ENCODE measurements around the gene AHCY.
A peak's percentile ranks its signal among the peaks of the same experiment; 100 is the strongest.
"Not testable (repeated sequence)": the region's sequence is repeated elsewhere in the genome, so short reads cannot be mapped to it uniquely, and the experiment has no call there.

AHCY gene

DNA sequence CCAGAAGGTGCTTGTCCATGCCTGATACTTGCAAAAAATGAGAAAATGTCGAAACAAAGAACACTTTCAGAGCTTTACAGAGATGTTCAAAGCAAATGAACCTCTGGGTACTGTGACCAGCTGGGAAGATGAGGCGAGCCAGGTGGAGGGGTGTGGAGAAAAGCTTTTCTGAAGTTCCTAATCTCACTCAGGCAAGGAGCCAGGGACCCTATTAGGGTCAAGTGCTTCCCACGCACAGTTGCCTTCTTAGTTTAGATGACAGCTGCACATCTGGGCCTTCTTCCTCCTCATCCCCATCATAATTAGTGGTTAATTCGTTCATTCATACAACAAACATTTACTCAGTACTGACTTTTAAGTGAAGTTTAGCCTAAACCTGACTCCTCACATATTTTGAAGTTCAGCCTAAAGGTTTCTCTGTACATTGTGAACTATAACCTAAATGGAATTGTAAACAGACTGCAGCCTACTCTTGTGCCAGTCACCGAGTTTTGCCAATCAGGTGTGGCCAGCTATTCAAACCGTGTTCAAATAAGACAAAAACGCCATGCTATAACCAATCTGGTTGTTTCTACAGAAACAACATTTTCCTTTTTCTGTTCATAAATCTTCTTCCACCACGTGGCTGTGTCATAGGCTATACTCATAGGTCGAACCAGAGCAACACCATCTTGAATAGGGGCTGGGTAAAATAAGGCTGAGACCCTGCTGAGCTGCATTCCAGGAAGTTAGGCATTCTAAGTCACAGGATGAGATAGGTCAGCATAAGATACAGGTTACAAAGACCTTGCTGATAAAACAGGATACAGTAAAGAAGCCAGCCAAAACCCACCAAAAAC is 19.3 kb upstream of the AHCY start:
- peak; percentile 31 for DNase-seq

DNA sequence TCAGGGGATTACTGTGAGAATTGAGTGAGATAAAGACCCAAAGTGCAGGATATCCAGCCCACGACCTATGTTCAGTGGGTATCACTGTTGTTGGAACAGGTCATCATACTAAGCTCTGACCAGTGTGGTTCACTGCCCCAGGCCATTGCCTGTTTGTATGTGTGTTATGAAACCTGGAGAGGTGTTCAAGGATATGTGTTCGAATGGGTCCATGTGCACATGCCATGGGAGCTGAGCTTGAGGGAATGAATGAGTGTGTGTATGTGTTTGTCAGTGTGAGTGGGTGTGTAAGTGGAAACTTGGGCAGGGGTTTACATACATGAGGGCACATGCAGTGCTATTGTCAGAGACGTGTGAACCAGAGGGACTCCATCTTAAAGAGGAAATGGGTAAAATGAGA is 17.7 kb upstream of the AHCY start:
- DNase-seq, result no peak

DNA sequence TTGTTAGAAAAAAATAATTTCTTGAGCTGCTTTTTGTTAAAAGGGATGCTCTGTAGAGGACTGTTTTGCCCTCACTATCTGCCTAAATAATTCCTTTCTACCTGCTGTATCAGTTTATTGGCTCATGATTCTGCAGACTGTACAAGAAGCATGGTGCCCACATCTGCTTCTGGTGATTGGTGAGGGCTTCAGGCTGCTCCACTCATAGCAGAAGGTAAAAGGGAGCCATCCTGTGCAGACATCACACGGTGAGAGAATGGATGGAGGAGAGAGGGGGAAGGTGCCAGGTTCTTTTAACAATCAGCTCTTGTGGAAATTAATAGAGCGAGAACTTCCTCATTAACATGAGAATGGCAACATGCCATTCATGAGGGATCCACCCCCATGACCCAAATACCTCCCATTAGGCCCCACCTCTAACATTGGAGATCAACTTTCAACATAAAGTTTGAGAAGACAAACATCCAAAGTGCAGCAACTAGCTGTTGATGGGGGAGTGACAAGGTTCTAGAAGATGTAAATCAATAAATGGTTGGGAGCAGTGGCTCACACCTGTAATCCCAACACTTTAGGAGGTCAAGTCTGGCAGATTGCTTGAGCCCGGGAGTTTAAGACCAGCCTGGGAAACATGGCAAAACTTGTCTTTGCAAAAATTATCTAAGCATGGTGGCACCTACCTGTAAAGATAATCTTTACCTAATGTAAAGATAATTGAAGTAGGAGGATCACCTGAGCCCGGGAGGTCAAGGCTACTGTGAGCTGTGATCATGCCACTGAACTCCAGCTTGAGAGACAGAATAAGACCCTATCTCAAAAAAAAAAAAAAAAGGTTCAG is 15.7 kb upstream of the AHCY start:
- DNase-seq, result no peak

DNA sequence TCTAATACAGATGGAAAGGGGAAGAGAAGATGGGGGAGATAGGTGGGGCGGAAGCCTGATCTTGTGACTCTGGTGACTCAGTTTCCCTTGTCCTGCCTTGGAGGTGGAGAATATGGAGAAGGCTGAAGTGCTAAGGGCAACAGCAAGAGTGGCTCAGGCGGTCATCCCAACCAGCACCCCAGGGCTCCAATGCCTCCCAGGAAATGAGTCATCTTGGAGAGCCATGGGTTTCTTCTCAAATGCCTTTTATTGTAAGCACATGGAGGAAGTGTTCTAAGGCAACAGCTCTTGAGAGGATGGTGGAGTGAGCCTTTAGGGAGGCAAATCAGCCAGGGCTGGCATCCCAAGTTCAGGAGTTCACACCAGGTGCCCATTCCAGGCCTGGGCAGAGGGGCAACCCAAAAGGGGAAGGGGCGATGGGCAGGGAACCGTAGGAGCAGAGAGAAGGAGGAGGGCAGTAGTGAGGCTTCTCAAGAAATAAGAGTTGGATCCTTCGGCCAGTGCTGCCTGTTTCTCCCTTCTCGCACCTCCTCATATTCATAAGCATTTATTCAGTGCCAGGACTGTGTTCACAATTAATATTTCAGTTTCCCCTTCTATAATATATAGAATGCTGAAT is 13.2 kb upstream of the AHCY start:
- DNase-seq, result no peak

DNA sequence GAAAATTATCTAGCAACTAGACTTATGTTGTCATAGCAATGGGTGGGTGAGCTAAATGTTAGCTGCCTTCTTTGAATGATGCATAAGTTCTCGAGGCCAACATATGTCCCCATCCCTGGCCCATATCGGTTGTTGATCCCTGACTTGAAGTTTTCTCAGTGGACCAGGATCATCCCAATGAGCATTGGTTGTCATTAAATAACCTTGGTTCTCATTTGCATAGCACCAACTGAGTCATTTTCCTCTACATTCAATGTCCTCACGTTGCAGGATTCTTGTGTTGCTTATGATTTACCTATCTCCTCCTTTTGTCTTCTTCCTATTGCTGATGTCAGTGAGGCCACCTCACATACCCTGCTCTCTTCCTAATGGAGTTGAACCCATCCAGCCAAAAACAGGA is 12.1 kb upstream of the AHCY start:
- no peak for DNase-seq

DNA sequence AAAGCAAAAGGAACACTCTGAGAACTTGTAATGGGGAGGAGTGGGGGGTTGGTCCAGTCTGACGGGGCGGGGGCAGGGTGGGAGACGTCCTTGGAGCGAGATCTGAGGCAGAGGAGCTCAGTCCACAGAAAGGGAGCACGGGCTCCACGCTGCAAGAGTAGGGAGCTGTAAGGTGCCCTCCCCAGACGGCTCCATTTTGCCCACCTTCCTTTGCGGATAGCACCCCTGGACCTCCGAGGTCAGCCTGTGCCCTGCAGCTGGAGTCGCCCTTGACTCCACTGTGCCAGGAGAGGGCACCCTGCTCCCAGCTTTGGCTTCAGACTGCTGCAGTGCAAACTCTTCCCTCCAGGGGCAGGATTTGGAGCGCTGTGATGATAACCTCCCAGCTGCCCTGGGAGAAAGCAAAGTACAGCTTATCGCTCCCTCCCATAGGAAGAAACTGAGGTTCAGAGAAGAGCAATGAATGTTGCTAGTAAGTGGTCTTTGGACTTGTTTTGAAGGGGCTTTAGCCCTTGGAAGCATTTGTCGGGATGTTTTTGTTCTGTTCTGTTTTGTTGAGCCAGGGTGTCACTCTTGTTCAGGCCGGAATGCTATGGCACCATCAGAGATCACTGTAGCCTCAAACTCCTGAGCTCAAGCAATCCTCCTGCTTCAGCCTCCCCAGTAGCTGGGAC is 9.5 kb upstream of the AHCY start:
- peak; percentile 88 for DNase-seq

DNA sequence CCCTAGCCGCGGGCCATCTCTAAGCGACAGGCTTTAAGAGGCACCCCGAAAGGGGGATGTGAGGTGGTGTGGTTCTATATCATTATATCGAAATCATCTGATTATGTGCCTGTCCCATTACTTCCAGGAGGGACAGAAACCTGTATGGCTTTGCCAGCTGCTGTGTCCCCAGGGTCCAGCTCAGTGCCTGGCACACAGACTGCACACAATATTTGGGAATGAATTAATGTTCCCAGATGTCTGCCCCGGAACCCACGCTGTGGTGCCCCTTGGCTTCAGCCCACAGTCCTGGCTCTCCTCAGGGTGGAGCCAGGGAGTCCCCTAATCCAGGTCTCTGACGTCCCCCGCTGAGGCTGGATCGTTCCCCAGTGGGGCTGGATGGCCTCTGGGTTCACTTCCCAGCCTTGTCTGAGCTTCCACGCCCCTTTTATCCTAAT is 8.9 kb upstream of the AHCY start:
- no peak for DNase-seq

DNA sequence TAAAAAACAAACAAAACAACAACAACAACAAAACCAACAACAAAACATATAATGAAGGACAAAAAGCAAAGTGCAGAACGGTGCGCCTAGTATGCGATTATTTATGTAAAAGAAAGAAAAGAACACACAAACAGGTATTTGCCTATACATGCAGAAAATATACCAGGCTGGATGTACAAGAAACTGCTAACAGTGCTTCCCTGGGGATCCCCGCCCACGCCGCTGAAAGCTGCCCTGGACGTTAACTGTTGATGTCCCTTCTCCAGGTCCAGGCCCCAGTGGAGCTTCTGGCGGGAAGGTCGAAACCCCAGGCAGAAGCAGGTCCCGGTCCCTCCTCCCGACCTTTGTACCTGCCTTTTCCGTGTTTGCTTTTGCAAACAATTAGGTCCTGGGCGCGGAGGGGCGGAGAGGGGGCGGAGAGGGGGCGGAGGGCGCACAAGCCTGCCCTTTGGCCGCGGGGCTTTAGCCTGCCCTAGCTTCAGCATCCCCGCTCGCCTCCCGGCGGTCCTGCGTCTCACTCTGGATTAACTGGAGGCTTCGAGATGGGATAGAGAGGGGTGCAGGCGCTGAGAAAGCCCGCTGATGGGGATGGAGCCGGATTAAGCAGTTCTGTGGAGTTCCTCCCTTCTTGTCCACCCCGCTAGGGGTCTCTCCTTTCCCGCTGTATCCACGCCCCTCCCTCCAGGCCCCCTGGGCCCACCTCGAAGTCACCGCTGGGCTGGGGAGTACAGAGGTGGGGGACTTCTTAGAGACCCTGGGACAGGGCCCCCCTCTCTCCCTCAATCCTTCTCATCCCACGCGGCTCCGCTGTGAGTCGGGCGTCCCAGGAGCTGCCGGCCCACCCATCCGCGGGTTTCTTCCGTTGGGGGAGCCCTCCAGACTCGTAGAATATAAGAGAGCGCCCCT is 8.2 kb upstream of the AHCY start:
- DNase-seq, result no peak

DNA sequence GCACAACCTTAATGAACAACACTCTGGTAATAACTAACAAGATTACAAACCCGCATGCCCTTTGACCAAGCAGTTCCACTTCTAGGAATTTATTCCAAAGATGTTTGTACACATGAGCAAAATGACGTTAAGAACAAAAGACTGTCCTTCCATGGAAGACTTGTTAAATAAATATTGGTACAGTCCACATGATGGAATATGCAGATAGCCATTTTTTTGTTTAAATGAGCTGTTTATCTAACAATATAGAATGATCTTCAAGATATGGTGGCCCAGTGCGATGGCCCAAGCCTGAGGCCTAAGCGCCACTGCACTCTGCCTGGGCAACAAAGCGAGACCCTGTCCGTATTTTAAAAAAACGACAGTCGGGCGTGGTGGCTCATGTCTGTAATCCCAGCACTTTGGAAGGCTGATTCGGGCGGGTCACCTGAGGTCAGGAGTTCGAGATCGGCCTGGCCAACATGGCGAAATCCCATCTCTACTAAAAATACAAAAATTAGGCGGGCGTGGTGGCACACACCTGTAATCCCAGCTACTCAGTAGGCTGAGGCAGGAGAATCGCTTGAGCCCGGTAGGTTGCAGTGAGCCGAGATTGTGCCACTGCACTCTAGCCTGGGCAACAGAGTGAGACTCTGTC is 7.4 kb upstream of the AHCY start:
- no peak for DNase-seq

DNA sequence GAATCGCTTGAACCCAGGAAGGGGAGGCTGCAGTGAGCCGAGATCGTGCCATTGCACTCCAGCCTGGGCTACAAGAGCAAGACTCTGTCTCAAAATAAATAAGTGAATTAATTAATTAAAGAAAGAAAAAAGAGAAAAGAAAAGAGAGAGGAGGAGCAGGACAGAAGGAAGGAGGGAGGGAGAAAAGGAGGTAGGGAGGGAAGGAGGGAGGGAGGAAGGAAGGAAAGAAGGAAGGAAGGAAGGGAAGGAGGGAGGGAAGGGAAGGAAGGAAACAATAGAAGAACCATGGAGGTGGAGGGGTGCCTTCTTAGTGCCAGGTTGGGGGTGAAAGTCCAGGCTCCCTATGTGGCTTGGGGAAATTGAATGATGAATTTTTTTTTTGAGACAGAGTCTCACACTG is 6.5 kb upstream of the AHCY start:
- DNase-seq, result no peak

DNA sequence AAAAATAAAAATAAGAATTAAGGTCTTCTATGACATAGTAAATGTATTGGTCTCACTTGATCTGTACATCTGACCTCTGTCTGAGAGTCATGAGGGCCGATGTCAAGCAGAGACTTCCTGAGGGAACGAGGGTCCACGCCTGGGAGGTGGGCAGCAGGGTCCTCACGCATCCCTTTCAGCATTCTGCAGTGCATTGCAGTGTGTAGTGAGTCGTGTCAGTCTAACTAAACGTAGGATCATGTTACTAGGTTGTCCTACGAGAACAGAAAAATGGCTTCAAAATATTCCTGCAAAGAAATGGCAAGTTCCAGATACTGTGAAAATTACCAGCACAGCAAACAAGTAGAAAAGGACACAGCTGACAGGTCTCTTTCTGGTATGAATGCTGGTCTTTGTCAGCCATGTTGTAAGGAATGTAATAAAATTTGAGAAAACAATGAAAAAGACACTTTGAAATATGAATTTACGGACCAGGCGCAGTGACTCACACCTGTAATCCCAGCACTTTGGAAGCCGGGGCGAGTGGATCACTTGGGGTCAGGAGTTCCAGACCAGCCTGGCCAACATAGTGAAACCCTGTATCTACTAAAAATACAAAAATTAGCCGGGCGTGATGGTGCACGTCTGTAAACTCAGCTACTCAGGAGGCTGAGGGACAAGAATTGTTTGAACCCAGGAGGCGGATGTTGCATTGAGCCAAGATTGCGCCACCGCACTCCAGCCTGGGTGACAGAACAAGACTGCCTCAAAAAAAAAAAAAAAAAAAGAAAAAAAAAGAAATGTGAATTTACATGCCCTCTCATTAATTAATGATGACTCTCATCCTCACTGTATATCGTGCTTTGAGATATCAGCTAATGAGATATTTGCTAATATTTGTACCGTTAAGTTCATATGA is 2.4 kb upstream of the AHCY start:
- DNase-seq, result no peak

DNA sequence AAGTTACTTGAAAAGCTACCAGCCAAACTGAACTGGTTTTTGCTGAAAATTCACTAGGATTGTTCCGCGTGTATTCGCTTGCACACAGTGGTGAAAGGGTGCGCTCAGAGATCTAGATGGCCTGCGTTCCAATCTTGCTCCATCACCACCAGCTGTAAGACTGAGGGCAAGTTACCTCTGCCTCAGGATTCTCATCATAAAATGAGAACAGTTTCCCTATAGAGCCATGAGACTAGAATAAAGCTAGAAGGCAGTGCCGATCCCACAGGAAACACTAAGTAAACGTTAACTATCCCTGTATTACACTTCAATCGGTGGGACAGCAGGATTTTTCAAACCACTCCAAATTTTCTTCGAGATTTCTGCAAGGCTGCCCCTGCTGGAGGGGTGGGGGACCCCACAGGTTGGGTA is 838 bp downstream of the AHCY start:
- no peak for DNase-seq

DNA sequence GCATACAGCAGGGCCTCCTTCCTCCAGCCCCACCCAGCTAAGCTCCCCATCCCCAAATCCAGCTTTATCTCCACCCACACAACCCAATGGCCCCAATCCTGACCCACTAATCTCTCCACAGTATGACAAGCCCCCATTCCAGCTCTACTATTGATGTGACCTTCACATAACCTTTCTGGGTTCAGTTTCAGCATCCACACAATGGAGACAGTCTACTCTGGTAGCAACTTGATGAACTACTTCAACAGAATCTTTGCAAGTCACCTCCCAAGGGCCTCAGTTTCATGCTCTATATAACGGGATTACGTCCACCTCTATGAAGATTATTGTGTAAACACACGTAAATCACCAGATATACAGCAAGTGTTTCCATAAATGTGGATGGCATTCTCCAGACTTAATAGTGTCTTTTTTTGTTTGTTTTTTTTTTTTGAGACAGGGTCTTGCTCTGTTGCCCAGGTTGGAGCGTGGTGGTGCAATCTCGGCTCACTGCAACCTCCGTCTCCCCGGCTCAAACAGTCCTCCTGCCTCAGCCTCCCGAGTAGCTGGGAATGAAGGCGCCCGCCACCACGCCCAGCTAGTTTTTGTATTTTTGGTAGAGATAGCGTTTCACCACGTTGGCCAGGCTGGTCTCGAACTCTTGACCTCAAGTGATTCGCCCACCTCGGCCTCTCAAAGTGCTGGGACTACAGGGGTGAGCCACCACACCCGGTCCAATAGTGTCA is 1.4 kb downstream of the AHCY start:
- no peak for DNase-seq

DNA sequence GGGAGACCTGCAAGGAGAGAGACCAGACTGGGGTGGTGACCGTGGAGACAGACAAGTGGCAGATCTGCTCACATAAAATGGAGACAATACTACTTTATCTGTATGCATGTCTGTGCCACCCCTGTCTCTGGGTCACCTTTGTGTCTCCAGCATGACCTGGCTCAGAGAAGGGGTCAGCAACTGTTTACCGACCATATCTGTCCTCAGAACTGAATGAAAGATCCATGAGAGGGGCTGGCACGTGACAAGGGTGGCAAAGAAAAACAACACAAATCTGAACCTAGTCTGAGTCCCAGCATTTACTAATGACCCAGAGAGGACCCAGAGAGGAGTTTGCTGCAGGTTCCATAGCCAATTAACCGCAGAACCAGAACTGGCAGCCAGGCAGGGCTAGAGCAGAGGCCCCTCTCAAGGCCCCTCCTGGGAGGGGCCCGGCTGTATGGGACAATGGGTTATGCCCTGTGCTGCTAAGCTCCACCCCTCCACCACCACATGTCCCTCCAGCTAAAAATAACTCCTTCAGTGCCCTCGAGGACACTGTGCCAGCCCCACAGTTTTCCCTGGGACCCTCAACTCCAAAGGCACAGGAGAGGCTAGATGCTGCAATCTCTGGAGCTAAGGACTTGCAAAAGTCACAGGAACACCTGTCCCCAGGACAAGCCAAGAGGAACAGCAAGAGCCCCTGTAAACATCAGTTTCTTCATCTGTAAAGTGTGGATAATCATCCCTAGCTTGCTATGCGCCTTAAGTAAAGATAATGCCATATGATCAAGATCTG is 2.2 kb downstream of the AHCY start:
- DNase-seq, result no peak

DNA sequence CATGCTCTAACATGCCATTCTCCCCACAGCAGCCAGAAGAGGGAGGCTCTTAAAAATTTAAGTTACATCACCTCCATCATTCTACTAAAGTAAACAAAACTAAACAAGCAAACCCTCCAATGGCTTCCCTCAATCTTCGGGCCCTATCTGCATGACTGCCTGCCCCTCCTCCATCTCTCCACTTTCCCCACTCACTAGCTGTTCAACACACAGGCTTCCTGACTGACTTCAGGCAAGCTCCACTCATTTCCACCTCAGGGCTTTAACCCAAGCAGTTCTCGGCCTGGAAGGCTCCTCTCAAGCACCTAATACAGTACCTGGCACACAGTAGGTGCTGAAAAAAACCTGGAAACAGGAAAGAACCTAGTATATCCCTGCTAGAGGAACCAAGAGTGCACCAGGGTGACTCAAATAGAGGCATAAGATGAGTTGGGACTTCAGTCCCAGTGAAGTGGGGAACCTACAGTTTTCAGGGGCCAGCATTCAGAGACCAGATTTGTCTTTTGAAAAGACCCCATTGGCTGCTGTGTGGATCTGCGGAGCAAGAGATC is 2.8 kb downstream of the AHCY start:
- DNase-seq, result no peak

DNA sequence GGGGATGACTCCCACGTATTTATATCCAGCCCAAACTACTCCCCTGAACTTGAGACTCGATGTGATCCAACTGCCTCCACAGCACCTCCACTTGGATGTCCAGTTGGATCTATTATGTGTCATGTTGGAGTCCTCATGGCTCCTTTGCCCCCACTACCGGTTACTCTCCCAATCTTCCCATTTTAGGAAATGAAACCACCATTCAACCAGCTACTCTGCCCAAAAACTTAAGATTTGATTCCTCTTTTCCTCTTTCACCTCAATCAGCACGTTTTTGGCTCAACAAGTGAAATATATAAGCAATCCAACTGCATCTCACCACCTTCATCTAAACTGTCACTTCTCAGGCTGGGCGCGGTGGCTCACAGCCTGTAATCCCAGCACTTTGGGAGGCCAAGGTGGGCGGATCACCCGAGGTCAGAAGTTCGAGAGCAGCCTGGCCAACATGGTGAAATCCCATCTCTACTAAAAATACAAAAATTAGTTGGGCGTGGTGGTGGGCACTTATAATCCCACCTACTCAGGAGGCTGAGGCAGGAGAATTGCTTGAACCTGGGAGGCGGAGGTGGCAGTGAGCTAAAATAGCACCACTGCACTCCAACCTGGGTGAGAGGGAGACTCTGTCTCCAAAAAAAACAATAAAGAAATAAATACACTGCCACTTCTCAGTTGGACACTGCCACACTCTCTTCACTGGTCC is 3.4 kb downstream of the AHCY start:
- no peak for DNase-seq

DNA sequence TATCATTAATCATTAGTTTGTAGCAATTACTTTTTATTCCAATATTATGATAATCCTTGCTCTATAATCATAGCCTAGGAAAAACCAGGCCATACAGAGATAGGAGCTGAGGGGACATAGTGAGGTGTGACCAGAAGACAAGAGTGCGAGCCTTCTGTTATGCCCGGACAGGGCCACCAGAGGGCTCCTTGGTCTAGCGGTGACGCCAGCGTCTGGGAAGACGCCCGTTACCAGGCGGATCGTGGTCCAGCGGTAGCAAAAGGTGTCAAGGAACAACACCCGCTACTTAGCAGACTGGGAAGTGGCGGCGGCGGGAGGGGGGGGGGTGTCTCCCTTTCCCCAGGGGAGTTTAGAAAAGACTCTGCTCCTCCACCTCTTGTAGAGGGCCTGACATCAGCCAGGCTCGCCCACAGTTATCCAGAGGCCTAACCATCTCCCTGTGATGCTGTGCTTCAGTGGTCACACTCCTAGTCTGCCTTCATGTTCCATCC is 4.8 kb downstream of the AHCY start:
- not testable (repeated sequence) for DNase-seq

DNA sequence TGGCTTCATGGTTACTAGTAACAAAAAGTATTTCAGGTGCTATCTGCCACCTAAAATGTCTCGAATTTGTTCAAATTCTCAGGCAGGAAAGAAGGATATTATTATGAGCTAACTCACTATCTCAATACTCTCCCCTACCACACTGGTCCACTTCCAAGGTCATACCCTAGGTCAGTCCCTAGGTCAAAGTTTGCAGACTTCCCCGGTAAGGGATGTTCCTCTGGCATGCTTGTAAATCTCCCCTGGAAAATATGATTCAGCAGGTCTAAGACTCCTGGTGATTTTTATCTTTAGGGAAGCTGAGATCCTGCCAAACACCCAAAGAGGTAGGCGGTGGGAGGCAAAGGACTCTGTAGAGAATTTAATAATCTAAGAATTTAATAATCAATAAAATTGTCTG is 6.7 kb downstream of the AHCY start:
- no peak for DNase-seq

Measured in NCI-H1092 (cell line).